Amniotic stem cell (primary cell): Measurements from ENCODE around the gene GPATCH4.
"Not testable (repeated sequence)": the region's sequence is repeated elsewhere in the genome, so short reads cannot be mapped to it uniquely, and the experiment has no call there.

Experiments
- DNase-seq: peaks from one replicate; lab custom pipeline; 2025; lab: John Stamatoyannopoulos, UW

Gene GPATCH4

GRCh38 chr1:156601122-156601830 lies at the start of gene GPATCH4:
Gene GPATCH4 (minus strand): TSS chr1:156601479.
- DNase-seq, result peak; percentile 91

- DNase-seq, result no peak
Observed at GRCh38 chr1:156648951-156649350, 47.7 kb upstream of the GPATCH4 start.

GRCh38 chr1:156648496-156648895 lies 47.2 kb upstream of the GPATCH4 start:
- no peak for DNase-seq

DNA sequence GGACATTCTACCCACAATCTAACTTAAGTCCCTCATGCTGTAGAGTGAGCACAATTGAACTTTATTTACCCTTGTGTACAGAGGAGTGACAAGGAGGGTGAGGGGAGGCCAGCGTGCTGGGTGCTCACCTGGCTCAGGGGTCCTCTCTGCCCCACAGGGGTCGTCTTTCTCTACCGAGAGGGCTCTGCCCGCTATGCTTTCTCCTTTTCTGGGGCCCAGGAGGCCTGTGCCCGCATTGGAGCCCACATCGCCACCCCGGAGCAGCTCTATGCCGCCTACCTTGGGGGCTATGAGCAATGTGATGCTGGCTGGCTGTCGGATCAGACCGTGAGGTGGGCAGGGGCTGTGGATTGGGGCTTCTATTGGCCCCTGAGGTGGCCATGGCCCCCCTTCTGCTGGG lies 46.1 kb upstream of the GPATCH4 start:
- no peak for DNase-seq

- DNase-seq, result no peak
Observed at GRCh38 chr1:156646738-156647211, 45.5 kb upstream of the GPATCH4 start.

DNA sequence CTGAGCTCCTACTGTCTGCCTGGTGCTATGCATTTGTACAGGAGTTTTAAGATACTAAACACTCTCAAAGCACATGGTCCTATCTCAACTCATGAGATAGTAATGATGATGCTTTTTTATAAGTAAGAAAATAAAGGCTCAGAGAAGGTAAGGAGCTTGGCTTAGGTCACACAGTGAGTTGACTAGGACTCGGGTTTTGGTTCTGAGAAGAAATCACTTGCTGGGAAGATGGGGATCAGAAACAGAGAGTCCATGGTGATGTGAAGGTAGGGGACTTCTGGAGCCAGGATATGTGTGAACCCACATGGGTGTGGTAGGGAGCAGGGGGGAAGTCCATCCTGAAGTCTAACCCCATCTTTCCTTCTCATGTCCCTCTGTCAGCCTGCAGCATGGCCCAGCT lies 44.4 kb upstream of the GPATCH4 start:
- DNase-seq, result no peak

DNA sequence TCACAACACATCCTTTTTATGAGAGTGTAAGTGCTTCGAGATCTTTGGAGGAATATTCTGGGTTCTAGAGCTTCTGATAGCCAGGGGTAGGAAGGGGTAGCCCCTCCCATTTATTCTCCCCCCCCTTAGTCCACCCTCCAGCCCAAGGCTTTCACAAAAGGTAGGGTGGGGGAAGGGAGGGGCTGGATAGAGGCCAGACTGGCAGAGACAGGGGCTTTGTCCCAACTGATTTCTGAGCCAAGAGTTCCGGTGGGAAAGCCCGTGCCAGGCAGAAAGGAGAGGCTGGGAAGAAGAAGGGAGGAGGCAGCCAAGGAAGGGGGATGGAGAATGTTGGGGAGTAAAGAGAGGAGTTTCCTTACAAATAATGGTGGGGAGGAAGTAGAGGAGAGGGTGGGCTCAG lies 43.8 kb upstream of the GPATCH4 start:
- DNase-seq, result no peak

DNA sequence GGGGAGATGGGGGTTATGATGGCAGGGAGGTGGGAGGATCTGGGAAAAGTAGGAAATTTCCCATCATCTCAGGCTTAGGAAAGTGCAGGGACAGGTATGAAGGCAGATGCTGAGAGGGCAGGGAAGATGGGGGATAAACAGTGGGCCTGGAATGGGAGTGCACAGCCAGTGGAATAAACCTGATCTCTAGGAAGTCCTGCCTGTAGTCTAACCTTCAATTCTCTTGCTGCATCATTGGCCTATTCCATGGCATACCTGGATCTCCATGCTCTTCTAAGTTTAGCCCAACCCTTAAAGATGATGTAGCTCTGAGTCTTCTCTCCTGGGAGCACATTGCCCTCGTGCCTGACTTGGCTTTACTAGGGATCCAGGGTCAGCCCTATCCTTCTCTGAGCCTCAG lies 43.4 kb upstream of the GPATCH4 start:
- no peak for DNase-seq

DNA sequence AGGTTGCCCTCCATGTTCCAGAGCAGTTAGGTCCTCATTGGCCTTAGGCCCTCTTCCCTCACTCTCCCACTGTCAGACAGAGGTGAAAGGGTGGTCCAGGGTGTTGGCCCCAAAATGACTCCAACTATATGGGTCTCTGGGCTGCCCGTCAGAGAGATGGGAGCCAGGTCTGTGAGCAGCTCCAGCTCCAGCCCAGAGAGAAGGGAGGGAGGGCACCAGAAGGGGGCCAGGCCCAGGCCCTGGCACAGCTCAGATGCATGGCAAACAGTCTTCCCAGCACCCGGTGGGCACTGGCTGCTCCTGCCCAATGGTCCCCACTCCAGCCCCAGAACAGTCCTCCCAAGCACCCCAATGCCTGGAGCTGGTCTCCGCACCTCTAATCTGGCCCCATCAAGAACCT lies 42.9 kb upstream of the GPATCH4 start:
- no peak for DNase-seq

GRCh38 chr1:156643778-156644092 lies 42.5 kb upstream of the GPATCH4 start:
- DNase-seq, result no peak

GRCh38 chr1:156643049-156643777 lies 41.9 kb upstream of the GPATCH4 start:
- DNase-seq, result no peak

- no peak for DNase-seq
Observed at GRCh38 chr1:156642265-156643048, 41.2 kb upstream of the GPATCH4 start.

DNA sequence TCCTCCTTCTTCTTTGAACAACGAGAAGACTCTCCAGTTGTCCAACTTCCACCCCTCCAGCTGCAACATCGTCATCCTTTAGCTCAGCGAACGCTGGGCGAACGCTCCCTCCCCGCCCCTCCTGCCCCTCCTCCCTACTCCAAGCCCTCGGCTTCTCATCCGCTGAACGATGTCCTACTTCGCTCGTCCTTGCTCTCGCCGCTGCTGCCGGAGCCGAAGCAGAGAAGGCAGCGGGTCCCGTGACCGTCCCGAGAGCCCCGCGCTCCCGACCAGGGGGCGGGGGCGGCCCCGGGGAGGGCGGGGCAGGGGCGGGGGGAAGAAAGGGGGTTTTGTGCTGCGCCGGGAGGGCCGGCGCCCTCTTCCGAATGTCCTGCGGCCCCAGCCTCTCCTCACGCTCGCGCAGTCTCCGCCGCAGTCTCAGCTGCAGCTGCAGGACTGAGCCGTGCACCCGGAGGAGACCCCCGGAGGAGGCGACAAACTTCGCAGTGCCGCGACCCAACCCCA lies 40.5 kb upstream of the GPATCH4 start, which contains the start of gene BCAN:
BCAN (plus strand) TSS at position 357 of the 504 bp plus-strand sequence. CDS start 3,938 bp downstream, outside the sequence.
- DNase-seq, result no peak

- no peak for DNase-seq
Observed at GRCh38 chr1:156640842-156641706, 39.8 kb upstream of the GPATCH4 start.

DNA sequence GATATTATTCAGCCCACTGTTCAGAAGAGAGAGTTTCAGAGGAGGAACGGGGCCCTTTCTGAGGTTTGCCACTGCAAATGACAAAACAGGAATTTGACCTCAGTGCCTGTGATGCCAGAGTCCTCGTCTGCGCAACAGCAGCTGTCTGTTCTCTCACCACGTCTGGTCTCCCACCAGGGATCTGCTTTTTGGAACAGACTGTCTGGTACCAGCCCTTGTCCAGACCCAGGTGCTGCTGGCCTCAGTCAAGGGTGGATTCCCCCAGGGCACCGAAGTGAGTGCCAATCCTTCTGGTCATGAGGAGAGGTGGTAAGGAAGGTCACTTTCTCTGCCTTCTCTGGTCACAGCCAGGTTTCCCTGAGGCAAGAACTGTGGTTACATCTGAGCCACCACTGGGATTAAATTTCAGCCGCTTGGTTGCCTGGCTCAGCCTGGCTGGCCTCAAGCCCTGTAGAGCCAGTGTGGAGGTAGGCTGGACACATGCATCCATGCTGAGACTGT lies 38.4 kb upstream of the GPATCH4 start:
- DNase-seq, result no peak

DNA sequence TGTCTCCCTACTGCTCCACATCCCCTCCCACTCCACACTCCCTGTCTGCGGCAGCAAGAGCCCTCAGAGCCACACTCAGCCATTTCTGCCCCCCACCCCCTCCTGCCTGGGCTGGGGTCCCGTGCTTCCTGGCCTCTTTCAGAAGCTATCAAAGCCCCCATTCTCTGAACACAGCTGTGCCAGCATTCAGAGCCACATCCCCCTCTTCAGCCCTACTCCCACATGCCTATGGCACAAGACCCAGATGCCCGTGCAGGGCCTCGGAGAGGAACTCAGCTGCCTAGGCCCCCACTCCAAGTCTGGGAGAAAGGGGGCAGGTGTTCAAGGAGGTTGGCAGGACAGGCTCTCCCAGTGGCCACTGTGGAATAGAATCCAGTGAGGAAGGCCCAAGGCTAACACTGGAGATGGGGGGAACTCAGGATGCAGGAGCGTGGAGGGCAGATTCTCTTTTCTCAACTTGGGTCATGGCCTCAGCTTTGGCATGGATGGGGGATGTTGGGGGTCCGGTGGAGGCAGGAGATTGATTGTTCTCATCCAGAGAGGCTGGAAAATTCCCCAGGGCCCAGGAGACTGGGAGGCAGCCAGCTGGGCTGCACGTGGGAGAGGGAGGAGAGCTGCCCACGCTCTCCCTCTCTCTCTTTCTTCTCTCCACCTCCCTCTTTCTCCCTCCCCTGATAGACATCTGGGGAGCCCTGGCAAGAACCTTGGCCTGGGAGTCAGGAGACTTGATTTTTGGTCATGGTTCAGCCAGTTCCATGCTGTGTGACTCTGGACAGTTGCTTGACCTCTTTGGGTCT lies 37.1 kb upstream of the GPATCH4 start:
- DNase-seq, result no peak

DNA sequence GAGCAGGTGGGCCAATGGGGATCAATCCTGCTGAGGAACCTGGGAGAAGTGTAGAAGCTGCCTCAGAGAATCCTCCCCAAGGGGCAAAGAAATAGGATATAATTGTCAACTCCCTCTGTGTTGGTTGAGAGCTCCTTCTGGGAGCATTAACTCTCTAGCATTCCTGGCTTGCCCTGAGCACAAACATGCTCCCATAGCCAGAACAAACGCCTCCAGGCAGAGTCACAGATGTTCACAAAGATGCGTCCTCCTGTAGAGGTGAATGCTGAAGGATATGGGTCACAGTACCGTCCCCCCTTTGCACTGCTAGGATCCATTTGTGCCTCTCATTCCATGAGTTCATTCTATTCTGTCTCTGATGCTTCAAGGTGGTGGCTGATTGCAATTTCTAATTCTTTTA lies 31.1 kb upstream of the GPATCH4 start:
- DNase-seq, result no peak

- DNase-seq, result not testable (repeated sequence)
Observed at GRCh38 chr1:156631152-156631551, 29.9 kb upstream of the GPATCH4 start.

GRCh38 chr1:156629823-156630449 lies 28.7 kb upstream of the GPATCH4 start:
- DNase-seq, result no peak

DNA sequence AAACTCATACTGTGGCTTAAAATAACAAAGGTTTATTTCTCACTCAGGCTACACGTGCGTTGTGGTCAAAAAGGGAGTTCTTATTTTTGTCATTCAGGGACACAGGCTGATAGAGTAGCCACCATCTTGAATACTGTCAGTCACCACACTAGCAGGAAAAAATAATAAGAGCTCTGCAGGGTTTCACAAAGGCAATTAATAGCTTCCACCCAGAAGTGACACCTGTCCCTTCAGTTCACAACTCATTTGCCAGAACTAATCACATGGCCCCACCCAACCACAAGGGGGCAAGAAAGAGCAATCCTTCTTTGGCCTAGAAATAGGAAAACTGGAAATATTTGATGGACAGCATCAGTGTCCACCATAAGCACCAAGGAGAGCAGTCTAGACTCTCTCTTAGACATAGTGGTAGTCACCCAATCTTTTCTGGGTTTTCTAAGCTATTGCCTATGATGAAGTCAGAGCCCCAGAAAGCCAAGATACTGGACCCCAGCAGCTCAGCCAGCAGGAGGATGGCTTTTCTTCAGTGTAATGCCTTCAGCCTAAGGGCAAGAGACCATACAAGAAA lies 26.1 kb upstream of the GPATCH4 start:
- DNase-seq, result no peak
